ENCODE results near the gene PIGZ.

Gene PIGZ

DNA sequence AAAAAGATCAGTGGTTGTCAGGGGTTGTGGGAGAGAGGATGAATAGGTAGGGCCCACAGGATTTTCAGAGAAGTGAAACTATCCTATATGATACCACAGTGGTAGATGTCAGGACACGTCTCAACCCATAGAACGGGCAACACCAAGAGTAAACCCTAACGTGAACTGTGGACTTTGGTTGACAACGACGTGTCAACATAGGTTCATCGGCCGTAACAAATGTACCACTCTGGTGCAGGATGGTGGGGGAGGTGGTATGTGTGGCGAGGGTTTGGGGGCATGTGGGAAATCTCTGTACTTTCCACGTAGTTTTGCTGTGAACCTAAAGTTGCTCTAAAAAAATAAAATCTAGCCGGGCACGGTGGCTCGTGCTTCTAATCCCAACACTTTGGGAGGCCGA, 13.0 kb upstream of the PIGZ start:
- no peak for DNase-seq

DNA sequence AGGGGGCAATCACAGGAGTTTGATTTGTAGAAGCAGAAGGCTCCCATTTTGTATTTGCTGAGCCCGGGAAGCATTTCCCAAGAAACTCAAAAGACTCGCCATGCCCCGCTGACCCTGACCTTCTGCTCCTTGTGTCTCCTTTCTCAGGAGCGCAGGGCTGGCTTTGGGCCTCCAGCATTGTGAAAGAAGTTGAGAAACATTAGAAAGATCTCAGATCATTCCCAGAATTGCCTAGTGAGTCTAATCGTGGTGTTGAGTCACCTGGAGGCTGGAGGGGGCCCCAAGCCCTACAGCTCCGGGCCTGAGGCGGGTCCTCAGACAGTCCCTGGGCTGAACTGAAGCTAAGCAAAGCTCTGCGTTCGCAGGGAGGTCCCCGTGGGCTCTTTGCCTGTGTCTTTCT, 10.9 kb upstream of the PIGZ start:
- DNase-seq: no peak

DNA sequence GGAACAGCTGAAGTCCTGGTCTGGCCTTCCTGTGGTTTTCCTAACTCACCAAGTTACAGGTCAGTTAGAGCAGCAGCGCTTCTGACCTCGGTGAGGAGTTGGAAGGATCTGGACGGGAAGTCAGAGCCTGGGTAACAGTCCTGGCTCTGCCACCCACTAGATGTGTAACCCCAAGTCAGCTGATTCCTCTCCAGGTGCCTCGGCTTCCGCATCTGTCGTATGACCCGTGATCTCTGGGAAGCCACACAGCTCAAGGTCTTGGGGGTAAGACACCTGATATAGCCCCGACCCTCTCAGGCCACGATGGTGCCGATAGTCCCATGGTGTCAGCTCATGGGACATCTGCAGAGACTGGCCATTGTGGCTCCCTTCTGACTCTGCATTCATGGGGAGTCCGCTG, 8.3 kb upstream of the PIGZ start:
- no peak for DNase-seq

DNA sequence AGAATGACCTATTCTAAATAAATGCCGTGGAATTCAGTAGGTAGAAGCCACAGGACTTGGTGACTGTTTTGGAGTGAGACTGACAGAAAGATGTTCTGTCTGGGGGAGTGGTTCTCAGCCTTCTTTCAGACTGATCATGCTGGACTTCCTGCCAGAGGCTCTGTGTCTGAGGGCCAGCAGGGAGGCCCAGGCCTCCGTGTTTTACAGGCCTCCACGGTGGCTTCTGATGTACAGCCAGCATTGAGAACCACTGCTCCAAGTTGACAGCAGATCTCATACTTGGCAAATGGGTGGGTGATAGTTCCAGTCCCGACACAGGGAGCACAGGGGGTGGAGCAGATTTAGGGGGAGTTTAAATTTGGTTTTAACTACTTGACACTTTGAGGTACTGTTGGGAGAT, 6.7 kb upstream of the PIGZ start:
- DNase-seq: no peak

DNA sequence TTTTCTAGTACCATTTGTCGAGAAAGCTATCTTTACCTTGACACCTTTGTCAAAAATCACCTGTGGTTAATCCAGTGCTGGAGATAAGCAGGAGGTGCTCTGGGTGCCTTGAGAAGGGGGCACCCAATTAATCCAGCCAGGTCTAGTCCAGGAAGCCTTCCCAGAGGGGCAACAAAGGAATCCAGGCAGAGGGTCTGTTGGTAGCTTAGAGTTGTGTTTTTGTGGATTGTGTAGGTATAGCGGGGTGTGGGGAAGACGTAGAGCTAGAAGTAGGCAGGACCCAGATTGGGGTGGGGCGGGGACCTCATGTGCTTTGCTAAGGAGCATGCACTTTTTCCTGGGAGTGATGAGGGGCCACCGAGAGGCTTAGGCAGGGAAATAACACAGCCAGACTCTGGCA, 6.0 kb upstream of the PIGZ start:
- DNase-seq: no peak

DNA sequence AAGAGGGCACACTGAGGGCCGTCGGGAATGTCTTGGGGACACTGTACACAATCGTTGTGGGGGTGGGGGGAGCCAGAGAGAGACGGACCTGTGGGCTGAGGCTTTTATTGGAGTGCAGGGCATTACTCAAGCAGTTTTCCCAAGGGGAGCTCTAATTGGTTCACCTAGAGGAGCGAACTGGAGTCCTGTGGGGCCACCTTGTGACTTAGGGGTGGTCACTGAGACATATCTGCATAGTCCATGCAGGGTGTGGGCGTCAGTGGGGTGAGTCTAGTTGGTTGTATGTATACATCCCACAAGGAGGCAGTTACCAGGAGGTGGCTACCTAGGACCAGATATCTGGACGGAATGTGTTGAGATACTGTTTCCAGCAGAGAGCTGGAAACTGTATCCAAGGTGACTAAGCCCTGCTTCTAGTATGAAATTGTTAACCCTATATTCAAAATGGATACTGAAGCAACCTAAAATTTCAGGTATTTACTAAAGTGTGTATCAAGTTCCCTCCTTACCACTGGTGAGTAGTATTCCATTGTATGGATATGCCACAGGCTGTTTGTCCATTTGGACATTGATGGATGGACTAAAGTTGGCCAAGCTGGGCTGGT, 2.6 kb upstream of the PIGZ start:
- DNase-seq: no peak

DNA sequence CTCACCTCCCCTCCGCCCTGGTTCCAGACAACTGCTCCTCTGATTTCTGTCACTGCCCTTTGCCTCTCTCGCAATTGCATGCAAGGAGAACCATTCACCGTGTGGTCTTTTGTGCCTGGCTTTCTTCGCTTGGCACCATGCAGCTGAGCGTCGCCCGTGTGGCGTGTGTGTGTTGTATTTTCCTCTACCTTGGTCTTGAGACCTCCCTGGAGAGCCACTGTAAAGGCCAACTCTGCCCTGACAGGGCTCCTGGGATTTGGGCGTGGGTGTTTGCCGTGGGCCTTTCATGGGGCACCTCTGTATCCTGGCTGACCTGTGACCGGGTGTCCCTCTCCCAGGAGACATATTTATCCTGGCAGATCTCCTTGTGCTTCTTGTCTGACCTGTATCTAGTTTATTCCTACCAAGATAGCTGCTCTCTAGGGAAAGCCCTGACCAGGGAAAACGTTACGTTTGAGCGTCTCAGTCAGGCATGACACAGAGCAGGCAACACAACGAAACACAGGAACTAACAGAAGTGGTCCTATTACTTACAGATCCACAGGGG, 2.0 kb upstream of the PIGZ start:
- DNase-seq: no peak

DNA sequence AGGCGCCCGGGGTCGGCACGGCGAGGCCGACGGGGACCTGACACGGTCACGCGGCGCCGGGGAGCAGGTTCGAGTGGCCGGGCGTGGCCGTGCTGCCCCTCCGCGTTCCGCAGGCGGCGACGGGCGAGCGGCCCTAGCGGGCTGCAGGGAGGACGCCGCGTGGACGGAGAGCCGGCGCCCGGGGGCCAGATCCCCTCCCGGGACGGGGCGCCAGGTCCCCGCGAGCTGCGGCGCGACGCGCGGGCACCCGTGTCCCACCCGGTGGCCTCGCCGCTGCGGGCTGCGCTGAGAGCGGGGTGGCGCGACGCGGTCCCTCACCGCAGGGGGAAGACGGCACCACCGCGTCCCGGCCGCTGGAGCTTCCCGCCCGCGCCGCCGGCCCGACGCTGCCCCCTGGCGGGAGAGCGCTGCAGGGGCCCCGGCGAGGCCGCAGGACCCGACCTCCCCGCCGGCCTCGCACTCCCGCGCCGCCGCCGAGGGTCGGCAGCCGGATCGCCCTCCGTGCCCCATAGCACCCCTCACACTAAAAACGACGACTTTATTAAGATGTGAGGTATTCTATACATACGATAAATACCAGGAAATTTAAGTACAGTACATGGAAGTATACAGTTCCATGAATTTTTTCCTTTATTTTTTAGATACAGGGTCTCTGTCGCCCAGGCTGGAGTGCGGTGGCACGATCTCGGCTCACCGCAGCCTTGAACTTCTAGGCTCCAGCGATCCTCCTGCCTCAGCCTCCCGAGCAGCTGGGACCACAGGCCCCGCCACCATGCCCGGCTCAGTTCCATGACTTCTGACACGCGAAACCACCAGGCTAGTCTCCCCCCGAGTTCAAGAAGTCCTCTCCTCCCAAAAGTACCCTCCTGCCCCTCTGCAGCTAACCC, 1.3 kb upstream of the PIGZ start:
- peak in 1 of 2 experiments; percentile 72 for DNase-seq

DNA sequence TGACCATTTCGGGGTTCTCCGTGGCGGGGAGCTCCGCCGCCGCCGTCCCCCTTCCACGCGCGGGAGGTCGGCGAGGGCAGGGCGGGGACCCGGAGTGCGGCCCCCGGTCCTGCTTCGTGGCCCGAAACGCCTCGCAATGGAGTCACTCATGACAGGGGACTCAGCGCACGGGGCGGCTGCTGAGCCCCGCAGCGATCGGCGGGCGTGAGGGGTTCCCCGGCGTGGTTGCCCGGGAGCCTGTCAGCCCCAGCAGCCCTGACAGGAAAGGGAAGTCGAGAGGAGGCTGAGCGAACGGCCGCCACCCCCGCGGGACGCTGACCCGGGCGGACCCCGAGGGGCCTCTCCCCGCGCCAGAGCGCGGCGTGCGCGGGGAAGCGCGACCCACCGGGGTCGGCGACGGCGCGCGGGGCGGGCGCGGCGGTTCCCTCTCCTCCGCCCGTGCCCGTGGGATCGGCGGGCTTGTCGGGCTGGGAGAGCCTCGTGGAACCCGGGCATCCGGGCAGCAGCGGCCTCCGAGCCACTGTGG, 564 bp upstream of the PIGZ start:
- DNase-seq: no peak

DNA sequence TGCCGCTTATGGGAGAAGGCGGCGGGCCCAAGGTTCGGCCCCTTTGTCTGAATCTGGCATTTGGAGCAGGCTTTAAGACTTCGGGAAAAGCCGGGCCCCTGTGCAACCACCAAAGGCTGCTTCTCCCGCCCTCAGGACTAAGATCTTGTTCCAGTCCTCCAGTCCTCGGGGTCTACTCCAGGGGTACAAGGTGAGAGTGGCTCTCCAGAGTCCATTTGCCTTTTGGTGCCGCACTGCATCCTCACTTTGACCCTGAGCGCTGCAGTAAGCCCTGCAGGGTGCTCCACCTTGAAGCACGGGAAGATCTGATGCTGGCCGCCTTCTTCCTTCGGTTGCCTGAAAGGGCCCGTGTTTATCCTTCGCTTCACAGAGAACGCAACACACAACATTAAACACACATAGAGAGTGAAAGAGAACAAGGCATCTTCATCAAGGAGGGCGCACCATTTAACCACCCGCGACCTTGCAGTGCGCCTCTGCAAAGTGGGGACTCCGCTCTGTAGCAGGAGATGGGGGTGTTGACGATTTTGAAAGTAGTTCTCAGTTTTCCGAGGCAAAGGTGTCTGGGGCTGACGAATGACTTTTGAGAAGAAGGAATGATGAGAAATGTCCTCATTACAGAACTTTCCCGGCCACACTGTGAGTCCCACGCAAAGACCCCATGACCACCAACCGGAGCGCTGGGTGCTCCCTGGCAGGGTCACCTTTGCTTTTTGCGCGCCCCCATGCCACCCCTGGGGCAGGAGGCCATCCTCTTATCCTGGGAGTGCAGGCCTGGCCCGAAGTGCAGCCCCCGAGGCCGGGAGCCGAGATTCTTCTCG, 1.0 kb downstream of the PIGZ start:
- DNase-seq: no peak

DNA sequence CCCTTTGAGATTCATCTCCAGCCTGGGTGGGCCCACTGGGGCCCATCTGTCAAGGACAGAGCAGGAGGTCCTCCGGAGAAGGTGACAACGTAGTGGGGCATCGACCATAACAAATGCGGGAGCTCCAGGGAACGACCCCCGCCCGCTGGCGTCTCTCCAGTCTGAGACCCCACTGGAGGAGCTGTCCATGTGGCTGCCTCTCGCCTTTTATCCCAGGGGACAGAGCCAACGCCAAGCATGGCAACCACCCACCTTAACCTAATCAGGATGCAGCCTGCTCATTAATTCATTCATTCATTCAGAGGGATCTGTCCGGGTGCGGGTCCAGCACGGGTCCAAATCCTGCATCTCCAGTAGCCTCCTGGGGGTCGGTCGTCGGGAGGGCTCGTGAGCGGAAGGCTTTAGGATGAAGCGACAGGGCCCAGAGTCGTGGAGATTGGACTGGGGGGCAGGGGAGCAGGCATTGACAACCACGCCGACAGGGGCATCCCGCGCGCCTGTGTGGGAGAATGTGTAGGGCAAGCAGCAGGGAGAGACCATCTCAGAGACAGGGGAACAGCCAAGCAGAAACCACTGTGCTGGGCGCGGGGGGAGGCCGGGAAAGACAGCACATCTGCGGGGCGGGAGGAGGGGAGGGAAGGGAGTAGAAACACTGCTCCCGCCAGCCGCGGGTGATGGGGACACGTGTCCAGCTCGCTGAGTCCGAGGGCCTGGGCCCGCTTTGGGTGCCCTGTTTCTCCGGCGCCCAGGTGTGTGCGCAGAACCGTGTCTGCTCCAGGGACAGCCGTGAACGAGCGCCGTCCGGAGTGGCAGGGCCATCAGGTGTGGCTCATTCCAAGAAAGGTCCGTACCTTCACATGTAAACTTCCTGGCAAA, 1.9 kb downstream of the PIGZ start:
- DNase-seq: no peak

DNA sequence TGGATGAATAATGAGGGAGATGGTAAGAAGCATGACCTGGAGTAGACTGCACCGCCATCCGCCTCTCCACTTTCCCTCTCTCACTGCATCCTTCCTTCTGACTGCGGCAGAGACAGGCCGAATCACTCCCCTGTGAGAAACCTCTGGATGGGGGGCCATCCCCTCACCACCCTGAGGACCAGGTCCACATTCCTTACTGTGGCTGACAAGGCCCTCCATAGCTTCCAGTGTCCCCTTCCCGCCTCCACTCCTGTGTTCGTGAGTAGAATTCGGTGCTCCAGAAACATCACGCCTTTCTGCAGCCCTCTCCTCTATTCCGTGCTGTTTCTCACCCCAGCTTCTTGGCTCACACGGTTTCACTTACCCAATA, 2.8 kb downstream of the PIGZ start:
- DNase-seq: no peak

DNA sequence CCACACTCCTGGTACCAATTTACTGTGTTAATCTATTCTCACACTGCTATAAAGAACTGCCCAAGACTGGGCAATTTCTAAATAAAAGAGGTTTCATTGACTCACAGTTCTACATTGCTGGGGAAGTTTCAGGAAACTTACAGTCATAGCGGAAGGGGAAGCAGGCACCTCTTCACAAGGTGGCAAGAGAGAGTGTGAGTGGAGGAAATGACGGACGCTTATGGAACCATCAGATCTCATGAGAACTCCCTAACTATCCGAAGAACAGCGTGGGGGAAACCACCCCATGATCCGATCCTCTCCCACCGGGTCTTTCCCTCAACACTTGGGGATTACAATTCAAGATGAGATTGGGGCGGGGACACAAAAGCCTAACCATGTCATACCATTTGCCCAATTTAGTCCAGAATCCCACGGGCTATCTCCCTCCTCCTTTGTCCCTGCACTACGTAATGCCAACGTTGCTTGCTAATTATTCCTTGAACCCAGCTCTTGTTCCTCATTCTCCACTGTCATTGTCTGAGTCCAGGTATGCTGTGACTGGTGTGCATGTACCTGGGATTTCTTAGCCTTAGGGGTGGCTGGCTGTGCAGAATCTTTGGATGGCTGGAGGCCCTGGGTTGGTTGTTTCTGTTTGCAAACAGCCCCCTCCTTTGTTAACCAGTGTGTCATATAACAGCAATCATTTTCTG, 3.4 kb downstream of the PIGZ start:
- no peak for DNase-seq

DNA sequence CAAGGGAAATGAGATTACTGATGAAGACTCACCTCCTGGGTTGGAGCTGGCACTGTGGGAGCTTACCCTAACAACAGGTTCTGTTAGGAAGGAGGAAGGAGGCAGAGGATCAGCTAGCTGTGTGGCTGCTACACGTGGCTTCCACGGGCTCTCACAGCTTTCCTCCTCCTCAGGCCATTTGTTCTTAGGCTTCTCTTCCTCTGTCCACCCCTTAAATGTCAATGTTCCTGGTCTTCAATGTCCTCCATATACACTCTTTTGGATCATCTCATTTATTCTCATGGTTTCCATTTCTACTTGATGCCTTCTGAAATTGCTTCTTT, 5.0 kb downstream of the PIGZ start:
- no peak for DNase-seq

DNA sequence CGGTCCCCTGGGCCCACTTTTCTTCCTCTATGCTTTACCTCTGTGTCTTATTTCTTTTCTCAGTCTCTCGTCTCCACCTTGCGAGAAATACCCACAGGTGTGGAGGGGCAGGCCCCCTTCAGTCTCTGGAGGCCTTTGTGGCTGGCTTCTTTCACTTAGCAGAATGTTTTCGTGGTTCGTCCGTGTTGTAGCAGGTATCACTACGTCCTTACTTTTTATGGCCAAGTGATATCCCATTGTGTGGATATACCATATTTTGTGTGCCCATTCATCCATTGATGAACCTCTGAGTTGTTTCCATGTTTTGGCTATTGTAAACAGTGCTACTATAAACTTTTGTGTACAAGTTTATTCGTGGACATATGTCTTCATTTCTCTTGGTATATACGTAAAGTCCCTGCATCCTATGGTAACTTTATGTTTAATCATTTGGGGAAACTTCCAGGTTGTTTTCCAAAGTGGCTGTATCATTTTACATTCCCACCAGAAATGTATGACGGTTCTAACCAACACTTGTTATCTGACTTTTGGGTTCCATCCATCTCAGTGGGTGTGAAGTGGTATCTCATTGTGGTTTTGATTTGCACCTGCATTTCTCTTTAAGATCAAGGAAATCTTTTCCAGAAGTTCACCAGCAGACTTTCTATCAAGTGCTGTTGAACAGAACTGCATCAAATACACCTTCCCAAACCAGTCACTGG, 5.6 kb downstream of the PIGZ start:
- no peak for DNase-seq

DNA sequence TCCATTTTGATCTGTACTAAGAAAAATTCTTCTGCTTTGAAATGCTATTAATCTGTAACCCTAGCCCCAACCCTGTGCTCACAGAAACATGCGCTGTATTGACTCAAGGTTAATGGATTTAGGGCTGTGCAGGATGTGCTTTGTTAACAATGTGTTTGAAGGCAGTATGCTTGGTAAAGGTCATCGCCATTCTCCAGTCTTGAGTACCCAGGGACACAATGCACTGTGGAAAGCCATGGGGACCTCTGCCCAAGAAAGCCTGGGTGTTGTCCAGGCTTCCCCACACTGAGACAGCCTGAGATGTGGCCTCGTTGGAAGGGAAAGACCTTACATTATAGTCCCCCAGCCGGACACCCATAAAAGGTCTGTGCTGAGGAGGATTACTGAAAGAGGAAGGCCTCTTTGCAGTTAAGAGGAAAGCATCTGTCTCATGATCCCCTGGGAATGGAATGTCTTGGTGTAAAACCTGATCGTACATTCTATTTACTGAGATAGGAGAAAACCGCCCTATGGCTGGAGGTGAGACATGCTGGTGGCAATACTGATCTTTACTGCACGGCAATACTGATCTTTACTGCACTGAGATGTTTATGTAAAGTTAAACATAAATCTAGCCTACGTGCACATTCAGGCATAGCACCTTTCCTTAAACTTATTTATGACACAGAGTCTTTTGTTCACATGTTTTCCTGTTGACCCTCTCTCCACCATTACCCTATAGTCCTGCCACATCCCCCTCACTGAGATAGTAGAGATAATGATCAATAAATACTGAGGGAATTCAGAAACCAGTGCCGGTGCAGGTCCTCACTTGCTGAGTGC, 6.3 kb downstream of the PIGZ start:
- DNase-seq: no peak

DNA sequence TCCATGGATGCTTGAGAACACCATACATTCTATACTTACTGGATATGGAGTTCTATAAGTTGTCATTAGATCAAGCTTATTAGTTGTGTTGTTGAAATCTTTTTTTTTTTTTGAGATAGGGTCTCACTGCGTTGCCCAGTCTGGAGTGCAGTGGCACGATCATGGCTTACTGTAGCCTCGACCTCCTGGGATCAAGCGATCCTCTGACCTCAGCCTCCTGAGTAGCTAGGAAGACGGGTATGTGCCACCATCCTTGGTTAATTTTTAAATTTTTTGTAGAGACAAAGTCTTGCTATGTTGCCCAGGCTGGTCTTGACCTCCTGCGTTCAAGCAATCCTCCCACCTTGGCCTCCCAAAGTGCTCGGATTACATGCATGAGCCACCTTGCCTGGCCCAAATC, 13.8 kb downstream of the PIGZ start:
- no peak for DNase-seq

DNA sequence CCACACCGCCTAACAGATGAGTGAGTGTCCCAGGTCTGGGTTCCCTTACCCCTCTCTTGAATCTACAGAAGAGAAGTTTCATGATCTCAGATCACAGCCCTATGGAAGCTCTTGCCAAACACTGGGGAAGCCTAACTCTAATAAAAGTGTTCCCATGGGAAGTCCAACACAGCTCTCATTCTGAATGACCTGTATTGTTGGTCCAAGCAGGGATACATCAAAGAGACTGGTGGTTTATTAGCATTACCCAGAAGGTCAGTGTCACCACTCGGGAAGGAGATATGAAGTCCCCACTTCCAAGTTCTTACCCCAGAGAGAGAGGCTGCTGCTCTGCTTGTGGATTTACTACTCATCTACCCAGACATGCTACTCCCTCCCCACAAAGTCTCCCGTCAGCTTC, 17.3 kb downstream of the PIGZ start:
- DNase-seq: no peak

DNA sequence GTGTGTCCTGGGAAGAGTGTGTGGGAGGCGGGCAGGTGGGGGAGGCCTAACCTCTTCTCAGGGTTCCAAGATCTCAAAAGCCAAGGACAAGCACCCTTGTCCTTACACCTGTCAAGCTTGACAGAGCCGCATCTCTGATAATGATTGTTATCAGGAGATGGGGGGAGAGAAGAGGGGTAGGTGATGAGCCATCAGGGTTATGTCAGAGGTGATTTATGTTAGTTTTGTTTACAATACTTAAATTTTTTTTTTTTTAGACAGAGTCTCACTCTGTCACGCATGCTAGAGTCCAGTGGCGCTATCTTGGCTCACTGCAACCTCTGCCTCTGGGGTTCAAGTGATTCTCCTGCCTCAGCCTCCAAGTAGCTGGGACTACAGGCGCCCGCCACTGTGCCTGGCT, 18.9 kb downstream of the PIGZ start:
- DNase-seq: no peak

DNA sequence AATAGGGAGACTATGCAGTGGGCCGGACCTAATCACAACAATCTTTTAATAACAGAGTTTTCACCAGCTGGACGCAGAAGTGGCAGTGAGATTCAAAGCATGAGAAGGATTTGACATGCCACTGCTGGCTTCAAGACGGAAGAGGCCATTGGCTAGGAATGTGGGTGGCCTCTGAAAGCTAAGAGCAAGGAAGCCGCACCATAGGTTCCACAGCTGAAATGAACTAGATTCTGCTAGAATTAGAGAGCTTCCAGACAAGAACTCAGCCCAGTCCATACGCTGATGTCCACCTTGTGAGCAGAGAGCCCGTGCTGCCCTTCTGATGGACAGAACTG, 19.4 kb downstream of the PIGZ start:
- no peak for DNase-seq

All from NCI-H1930 (cell line).